ENCODE data around the gene SLC6A11.

Gene SLC6A11

GRCh38 chr3:10788451-10788850 lies 27.6 kb upstream of the SLC6A11 start:
- no peak for DNase-seq (ENCODE audit: extremely low read depth in 1 of 2, low read depth in 1 of 2)

DNA sequence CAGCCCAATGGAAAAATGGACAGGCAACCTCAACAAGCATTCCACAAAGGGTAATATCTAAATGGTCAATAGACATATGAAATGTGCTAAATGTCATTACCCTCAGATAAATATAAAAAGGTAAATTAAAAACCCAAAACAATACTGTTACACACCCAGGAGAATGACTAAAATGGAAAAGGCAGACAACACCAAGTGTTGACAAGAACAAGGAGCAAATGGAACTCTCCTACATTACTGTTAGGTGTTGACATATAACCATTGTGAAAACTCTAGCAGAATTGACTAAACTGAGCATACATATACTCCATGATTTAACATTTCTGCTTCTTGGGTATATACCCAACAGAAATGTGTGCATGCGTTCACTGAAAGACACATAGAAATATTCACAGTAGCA lies 25.3 kb upstream of the SLC6A11 start:
- DNase-seq (ENCODE audit: extremely low read depth in 1 of 2, low read depth in 1 of 2), result no peak

DNA sequence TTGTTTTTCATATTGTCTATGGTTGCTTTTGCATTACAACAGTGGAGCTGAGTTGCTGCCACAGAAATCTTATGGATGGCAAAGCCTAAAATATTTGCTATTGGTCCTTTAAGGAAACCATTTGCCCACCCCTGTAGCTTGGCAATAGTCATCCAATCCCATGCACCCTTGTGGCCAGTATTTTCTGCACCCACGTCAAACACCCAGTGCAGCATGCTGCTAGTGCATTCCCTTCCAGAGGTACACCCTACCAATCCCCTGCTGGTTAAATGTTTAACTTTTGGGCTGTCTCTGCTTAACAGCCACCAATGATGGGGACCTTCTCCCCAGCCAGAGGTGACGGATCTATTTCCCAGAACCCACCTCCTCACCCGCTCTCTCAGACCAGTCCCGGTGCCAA lies 23.8 kb upstream of the SLC6A11 start:
- DNase-seq (ENCODE audit: extremely low read depth in 1 of 2, low read depth in 1 of 2), result no peak

- no peak for DNase-seq (ENCODE audit: extremely low read depth in 1 of 2, low read depth in 1 of 2)
These were observed 17.2 kb upstream of the SLC6A11 start for GRCh38 chr3:10798600-10799367.

DNA sequence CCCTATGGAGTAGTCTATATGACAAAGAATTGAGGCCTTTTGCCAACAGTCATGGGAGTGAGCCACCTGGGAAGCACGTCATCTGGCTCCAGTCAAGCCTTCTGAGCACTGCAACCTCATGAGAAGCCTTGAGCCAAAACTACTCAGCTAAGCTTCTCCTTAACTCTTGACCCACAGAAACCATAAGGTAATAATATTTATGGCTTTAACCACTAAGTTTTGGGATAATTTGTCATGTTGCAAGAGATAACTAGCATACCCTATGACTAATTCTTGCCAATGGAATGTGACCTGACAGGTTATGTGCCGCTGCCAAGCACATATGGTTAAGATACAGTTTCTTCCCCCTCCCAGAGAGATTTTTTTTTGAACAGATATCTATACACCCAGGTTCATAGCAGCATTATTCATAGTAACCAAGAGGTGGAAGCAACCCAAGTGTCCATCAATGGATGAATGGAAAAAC lies 11.8 kb upstream of the SLC6A11 start:
- DNase-seq (ENCODE audit: extremely low read depth in 1 of 2, low read depth in 1 of 2), result no peak

DNA sequence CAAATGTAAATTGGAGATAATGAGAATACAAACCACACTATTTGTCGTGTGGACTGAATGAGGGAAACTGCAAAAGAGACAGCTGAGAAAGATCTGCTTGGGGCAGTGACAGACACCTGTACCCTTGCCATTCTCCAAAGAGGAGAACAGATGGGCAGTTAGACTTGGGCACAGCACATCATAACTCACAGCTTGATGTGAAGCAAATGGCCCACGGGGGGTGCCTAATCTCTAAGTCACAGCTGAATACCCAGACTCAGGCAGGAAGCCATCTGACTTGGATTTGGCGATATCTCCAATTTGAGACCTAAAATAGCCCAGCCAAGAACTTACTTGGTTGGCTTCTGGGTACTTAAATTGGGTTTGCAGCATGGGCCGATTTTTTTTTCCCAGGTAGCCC lies 10.0 kb upstream of the SLC6A11 start:
- no peak for DNase-seq (ENCODE audit: extremely low read depth in 1 of 2, low read depth in 1 of 2)

GRCh38 chr3:10808130-10808735 lies 7.8 kb upstream of the SLC6A11 start:
- DNase-seq (ENCODE audit: extremely low read depth in 1 of 2, low read depth in 1 of 2), result no peak

- no peak for DNase-seq (ENCODE audit: extremely low read depth in 1 of 2, low read depth in 1 of 2)
These were observed 7.1 kb upstream of the SLC6A11 start for GRCh38 chr3:10808974-10809373.

DNA sequence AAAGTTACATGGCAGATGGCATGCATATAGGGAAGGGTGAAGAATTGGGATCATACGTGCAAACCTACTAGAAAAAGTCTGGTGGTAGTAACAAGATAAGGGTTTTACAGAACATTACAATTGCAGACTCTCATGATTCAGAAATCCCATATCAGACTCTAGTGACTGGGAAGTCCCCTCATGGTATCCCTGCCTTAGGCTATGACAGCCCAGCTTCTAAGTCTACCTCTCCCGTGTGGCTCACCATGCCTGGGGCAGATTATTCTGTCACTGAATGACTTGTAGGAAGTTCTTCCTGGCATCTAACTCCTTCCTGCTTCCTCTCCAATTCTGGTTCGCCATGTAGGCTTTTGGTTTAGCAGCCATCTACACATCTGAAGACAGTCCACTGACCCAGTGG lies 5.7 kb upstream of the SLC6A11 start:
- DNase-seq (ENCODE audit: extremely low read depth in 1 of 2, low read depth in 1 of 2), result no peak

- no peak for DNase-seq (ENCODE audit: extremely low read depth in 1 of 2, low read depth in 1 of 2)
These were observed 2.6 kb upstream of the SLC6A11 start for GRCh38 chr3:10813425-10813824.

DNA sequence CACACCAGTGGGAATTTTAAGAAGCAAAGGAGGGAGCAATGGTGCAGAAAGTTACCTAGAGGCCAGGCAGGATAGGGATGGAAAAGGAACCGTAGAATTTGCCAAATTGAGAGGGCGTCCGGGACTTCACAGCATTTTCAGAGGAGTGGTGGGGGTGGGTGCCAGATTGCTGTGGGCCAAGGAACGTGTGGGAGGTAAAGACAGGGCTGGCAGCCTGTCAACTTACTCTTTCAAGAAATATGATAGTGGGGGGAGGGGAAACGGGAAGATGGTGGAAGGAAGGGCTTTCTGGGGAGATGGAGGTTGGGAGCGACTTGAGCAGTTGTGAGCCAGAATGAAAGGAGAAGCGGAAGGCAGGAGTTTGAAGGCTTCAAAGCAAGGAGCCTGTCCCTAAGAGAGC lies 1.4 kb upstream of the SLC6A11 start:
- no peak for DNase-seq (ENCODE audit: extremely low read depth in 1 of 2, low read depth in 1 of 2)

DNA sequence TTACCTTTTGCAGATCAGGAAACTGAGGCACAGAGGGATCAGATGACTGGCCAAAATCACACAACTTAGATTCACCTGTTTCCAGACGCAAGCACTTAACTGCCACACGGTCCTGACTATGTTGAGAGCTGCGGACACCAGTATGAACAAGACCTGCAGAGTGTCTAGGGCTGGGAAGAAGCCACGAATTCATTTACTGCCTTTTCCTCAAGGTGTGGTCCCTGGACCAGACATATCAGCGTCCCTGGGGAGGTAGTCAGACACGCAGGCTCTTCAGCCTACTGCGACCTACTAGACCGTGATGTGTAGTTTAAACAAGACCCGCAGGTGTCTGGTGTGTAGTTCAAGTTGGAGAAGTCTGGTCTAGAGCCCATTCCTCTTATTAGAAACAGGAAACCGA lies 541 bp upstream of the SLC6A11 start:
- DNase-seq (ENCODE audit: extremely low read depth in 1 of 2, low read depth in 1 of 2), result no peak

GRCh38 chr3:10816863-10817253 lies 830 bp downstream of the SLC6A11 start:
- DNase-seq (ENCODE audit: extremely low read depth in 1 of 2, low read depth in 1 of 2), result no peak

- DNase-seq (ENCODE audit: extremely low read depth in 1 of 2, low read depth in 1 of 2), result no peak
These were observed 1.5 kb downstream of the SLC6A11 start for GRCh38 chr3:10817506-10817905.

DNA sequence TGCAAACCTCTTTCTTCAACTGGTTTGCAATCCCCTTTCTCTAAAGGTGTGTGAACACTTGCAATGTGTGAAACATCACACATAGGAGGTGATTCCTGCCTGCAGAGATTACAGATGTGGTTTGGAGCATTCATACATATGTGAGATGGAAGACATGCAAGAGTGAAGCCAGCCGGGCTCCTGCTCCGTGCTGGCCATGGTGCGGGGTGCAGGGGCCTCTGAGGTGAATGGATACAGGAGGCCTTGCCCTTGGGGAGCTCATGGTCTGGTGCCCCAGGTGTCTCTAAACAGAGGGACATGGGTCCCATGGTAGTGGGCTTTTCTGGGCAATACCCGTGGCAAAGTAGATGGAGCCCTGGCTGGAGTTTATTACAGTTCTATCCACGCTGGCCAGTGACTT lies 6.0 kb downstream of the SLC6A11 start:
- no peak for DNase-seq (ENCODE audit: extremely low read depth in 1 of 2, low read depth in 1 of 2)

DNA sequence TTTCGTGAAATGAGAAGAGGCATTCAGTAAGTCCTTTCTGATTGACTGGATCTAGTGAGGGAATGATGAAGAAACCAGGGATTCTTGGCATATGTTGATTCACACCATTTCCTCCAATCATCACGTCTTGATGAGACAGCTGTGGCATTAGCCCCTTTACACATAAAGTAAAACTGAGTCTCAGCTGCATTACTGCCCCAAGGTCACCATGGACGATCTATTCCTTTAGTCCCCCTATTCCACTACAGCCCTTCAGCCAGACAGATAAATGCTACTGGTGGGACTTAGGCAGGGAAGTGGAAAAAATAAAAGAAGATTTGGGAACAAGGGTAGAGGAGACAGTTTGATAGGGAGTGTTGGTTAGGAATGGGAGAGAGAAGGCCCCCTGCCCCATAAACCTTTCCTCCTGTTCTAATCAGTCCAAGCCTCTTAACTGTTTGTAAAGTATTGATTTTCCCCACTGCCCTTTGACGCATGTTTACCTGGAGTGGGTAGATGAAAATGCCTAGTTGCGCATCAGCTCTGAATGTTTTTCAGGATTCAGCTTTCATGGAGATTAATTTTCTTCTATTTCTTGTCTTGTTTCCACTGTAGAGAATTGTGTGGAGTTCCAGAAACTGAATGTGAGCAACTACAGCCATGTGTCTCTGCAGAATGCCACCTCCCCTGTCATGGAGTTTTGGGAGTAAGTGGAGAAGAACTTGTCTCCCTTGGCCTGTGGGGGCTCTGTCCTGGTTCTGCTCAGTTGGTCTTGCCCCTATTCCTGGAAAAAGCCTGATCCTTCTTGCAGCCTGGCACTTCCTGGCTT lies 6.9 kb downstream of the SLC6A11 start:
- no peak for DNase-seq (ENCODE audit: extremely low read depth in 1 of 2, low read depth in 1 of 2)

DNA sequence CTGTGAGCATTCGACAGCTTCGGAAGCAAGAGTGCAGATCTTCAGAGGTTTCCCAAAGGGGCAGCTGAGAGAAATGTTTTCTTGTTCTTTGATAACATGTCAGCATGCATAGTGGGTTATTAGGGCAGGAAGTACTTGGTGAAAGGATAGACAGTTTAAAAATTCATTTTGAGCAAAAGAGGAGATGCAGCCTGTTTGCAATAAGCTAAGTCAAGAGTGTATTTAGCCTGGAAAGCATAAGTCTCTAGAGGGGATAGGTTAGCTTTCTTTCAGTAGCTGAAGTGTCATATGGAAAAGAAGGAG lies 7.4 kb downstream of the SLC6A11 start:
- DNase-seq (ENCODE audit: extremely low read depth in 1 of 2, low read depth in 1 of 2), result no peak

GRCh38 chr3:10824468-10824867 lies 8.4 kb downstream of the SLC6A11 start:
- no peak for DNase-seq (ENCODE audit: extremely low read depth in 1 of 2, low read depth in 1 of 2)

- no peak for DNase-seq (ENCODE audit: extremely low read depth in 1 of 2, low read depth in 1 of 2)
These were observed 17.9 kb downstream of the SLC6A11 start for GRCh38 chr3:10833855-10834414.

GRCh38 chr3:10834951-10835350 lies 18.9 kb downstream of the SLC6A11 start:
- DNase-seq (ENCODE audit: extremely low read depth in 1 of 2, low read depth in 1 of 2), result no peak

DNA sequence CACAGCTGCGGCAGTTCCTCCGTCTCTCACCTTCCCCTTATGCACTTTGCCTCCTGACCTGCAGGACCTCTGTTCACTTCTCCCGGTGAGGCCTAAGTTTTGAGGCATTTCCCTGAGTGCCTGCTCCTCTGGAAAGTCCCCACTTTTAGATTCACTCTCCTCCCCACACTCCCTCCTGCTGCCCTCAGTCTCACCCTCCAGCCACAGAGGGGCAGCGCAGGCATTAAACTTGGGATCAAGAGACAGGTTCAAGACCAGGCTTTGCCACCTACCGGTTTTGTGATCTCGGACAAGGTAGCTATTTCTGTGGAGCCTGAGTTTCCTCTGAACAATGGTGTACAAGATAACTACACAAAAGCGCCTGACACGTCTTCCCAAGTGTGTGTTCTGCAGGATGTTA lies 19.4 kb downstream of the SLC6A11 start:
- DNase-seq (ENCODE audit: extremely low read depth in 1 of 2, low read depth in 1 of 2), result no peak

DNA sequence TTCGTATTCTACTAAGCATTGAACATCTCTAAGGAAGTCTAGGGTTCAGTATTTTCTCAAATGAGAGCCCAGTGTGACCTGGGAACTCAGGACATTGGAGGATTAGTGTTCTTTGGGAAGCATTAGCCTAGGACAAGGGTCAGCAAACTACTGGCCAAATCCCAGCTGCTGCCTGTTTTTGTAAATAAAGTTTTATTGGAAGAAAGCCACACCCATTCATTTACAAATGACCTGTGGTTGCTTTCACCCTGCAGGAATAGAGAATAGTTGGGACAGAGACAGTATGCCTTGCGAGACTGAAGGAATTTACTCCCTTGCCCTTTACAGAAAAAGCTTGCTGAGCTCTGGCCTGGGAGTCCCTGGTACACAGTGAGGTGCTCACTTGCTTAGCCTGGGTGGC lies 20.6 kb downstream of the SLC6A11 start:
- no peak for DNase-seq (ENCODE audit: extremely low read depth in 1 of 2, low read depth in 1 of 2)

Measured in activated CD8-positive, alpha-beta memory T cell treated with anti-CD3 and anti-CD28 coated beads for 1 hour (primary cell).